SU-DHL-6 (cell line): ENCODE data around the gene FBLN2.

Experiments used
- H2AFZ ChIP-seq: fragments of 200-600 bp; sonication (generic); 2 replicates; pipeline ENCODE4 v1.6.1; 2014; ENCODE audit warnings: low read depth, mild to moderate bottlenecking, moderate library complexity, mixed read lengths, antibody characterized with exemption, low read length; ENCODE audit not compliant: severe bottlenecking
- H3F3A ChIP-seq: fragments of 200-600 bp; shearing (Covaris generic); 2 replicates; pipeline ENCODE4 v1.6.0; 2016; ENCODE audit warnings: antibody characterized with exemption, mild to moderate bottlenecking; ENCODE audit not compliant: insufficient read depth
- H3K27ac ChIP-seq: fragments of 200-600 bp; sonication (generic); 2 replicates; pipeline ENCODE4 v1.5.1; 2016; ENCODE audit warnings: low read depth, mild to moderate bottlenecking, low read length, moderate library complexity, mixed read lengths
- H3K27me3 ChIP-seq: fragments of 200-600 bp; sonication (generic), shearing (Covaris generic); 2 replicates; pipeline ENCODE4 v1.6.0; 2014; ENCODE audit warnings: mild to moderate bottlenecking, low read length
- H3K36me3 ChIP-seq: fragments of 200-600 bp; sonication (generic); 2 replicates; pipeline ENCODE4 v1.6.1; 2014; ENCODE audit warnings: mild to moderate bottlenecking, low read length, mixed read lengths
- H3K4me2 ChIP-seq: fragments of 300-600, 200-600 bp; shearing (Covaris generic), sonication (generic); 2 replicates; pipeline ENCODE4 v1.6.0; 2014; ENCODE audit warnings: low read length, low read depth, mild to moderate bottlenecking; ENCODE audit not compliant: poor library complexity, severe bottlenecking
- H3K4me3 ChIP-seq: fragments of 200-600 bp; sonication (generic); 2 replicates; pipeline ENCODE4 v1.5.1; 2014; ENCODE audit warnings: antibody characterized with exemption, low read length, mild to moderate bottlenecking, mixed read lengths; ENCODE audit not compliant: insufficient read depth, poor library complexity, severe bottlenecking
- H3K79me2 ChIP-seq: fragments of 200-600 bp; sonication (generic); 2 replicates; pipeline ENCODE4 v1.6.1; 2014; ENCODE audit warnings: mild to moderate bottlenecking, low read length, moderate library complexity; ENCODE audit not compliant: insufficient read depth
- H3K9ac ChIP-seq: fragments of 200-600 bp; sonication (generic); 2 replicates; pipeline ENCODE4 v1.7.0; 2014; ENCODE audit warnings: mild to moderate bottlenecking, low read length
- H3K9me2 ChIP-seq: fragments of 200-600 bp; sonication (generic); replicated peaks from 2 replicates; pipeline ENCODE4 v1.6.1; 2014; ENCODE audit warnings: low read length; ENCODE audit not compliant: insufficient read depth
- H3K9me3 ChIP-seq: fragments of 200-600 bp; sonication (generic); 2 replicates; pipeline ENCODE4 v1.6.1; 2014; ENCODE audit warnings: low read length, mixed read lengths; ENCODE audit not compliant: insufficient read depth
- H4K20me1 ChIP-seq: fragments of 200-600 bp; sonication (generic); 2 replicates; pipeline ENCODE4 v1.6.1; 2014; ENCODE audit warnings: low read depth, mild to moderate bottlenecking, antibody characterized with exemption, low read length, moderate library complexity, mixed read lengths
- EZH2phosphoT487 ChIP-seq: fragments of 200-600 bp; sonication (generic), shearing (Covaris generic); conservative IDR thresholded peaks from 2 replicates; pipeline ENCODE4 v1.6.1; 2018; ENCODE audit warnings: mild to moderate bottlenecking, antibody characterized with exemption, low read length, moderate library complexity, mixed read lengths
- TF ChIP-seq, protein P1 (sequence below): fragments of 200-600 bp; sonication (generic); IDR thresholded peaks from one replicate; pipeline ENCODE4 v1.5.1; 2017; ENCODE audit warnings: antibody characterized with exemption, mild to moderate bottlenecking, low read length, moderate library complexity; ENCODE audit not compliant: insufficient read depth, poor library complexity, severe bottlenecking

The FBLN2 gene

DNA sequence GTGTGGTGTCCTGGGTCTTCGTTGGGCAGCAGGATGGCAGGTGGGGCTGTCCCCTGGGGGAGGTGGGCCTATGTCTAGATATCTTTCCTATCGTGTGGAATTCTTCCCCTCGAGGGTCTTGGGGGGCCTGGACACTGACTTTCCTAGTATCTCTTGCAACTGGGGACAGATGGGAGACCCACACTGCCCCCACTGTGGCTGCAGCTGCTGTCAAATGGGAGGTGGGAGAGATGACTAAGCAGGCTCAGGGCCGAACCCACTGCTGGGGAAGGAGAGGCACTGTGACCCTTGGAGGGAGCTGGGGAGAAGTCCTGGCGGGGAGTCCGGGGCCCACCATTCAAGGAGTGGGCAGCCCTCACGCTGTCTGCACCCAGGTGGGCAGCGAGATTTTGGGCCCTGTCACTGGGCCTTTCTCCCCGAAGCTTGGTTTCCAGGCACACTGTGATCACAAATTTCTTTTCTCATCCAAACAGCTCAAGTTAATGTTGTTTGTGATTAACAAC is 2.9 kb upstream of the FBLN2 start:
- Histone ChIP-seq H3K4me3 (no peak overlapping the region), H4K20me1 (no peaks in the 10 kb centered on the region), H3K27ac (no peak overlapping the region), H3K4me2 (no peak overlapping the region), H3K27me3 (no peaks in the 10 kb centered on the region), H2AFZ (no peak overlapping the region), H3K9me2 (no peaks in the 10 kb centered on the region), H3F3A (no peaks in the 10 kb centered on the region), H3K9me3 (0 out of 2 replicates have a peak, but pooled peaks cover 4% of the 10 kb centered on the region), H3K36me3 (no peaks in the 10 kb centered on the region), H3K9ac (no peak overlapping the region), H3K79me2 (no peaks in the 10 kb centered on the region)
- TF ChIP-seq, protein P1, sequence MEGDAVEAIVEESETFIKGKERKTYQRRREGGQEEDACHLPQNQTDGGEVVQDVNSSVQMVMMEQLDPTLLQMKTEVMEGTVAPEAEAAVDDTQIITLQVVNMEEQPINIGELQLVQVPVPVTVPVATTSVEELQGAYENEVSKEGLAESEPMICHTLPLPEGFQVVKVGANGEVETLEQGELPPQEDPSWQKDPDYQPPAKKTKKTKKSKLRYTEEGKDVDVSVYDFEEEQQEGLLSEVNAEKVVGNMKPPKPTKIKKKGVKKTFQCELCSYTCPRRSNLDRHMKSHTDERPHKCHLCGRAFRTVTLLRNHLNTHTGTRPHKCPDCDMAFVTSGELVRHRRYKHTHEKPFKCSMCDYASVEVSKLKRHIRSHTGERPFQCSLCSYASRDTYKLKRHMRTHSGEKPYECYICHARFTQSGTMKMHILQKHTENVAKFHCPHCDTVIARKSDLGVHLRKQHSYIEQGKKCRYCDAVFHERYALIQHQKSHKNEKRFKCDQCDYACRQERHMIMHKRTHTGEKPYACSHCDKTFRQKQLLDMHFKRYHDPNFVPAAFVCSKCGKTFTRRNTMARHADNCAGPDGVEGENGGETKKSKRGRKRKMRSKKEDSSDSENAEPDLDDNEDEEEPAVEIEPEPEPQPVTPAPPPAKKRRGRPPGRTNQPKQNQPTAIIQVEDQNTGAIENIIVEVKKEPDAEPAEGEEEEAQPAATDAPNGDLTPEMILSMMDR, result no peak
- no peak for TF ChIP-seq EZH2phosphoT487

DNA sequence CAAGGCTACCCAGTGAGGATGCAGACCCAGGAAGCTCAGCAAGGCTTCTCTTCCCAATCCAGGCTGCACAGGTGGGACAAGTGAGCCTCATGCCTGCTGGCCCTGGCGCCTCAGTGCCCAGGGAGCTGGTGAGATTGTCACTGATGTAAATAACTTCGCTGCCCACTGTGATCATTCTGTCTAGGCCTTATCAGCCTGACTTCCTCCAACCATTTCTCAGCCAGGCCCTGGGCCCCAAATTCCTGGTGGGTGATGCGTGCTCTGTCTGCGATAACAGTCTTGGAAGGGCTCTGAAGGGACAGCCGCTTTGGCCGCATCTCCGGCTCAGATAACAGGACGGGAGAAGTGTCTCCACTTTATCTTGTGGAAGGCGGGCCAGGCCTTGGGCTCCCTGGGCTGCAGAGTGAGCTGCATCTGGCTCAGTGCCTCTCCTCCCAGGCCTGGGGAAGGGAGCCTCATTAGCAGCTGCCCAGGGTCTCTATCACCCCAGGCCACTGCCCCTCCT is 2.2 kb upstream of the FBLN2 start:
- TF ChIP-seq EZH2phosphoT487, result no peak
- TF ChIP-seq, protein P1, result no peak
- H3K9me2 ChIP-seq, result no peaks in the 10 kb centered on the region
- H3K36me3 ChIP-seq, result no peaks in the 10 kb centered on the region
- H3K27me3 ChIP-seq, result no peaks in the 10 kb centered on the region
- no peak overlapping the region for H3K4me3 ChIP-seq
- H3K9me3 ChIP-seq, result no peaks in the 10 kb centered on the region
- no peak overlapping the region for H2AFZ ChIP-seq
- no peaks in the 10 kb centered on the region for H3K79me2 ChIP-seq
- no peak overlapping the region for H3K9ac ChIP-seq
- H3F3A ChIP-seq, result no peaks in the 10 kb centered on the region
- H3K4me2 ChIP-seq, result no peak overlapping the region
- H3K27ac ChIP-seq, result no peak overlapping the region
- H4K20me1 ChIP-seq, result no peaks in the 10 kb centered on the region

DNA sequence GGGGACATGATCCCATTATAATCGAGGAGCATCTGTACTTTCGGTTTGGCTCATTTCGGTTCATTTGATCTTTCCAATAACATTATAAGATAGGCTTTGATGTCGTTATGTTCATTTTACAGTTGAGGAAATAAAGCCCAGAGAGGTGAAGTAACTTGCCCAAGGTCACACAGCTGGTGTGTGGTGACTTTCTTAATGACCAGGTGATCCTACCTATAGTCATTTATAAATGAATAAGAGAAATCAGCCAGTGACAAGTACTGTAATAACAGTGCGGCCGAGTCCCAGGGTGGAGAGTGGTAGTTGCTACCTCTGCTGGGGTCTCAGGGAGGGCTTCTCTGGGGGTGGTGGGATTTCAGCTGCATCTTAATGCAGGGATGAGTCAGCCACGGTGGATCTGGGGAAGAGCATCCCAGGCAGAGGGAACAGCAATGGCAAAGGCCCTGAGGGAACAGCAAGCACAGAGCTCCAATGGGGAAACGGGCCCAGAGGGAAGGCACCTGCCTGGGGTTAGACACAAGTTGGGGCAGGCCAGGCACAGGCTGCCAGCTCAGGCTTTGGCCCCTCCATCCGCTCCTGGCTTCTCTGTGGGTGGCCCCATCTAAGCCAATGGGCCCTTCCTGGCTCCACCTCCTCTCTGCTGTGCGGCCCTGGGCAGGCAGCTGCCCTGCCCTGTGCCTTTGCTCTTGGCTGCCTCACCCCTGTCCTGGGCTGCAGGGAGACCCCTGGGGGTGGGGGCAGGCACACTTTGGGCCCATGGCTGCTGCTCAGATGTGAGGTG is 1.1 kb upstream of the FBLN2 start:
- TF ChIP-seq, protein P1, result no peak
- TF ChIP-seq EZH2phosphoT487, result no peak
- Histone ChIP-seq H3K9me3 (no peaks in the 10 kb centered on the region), H3K9ac (no peak overlapping the region), H3K27ac (no peak overlapping the region), H3K27me3 (no peaks in the 10 kb centered on the region), H3K79me2 (no peaks in the 10 kb centered on the region), H2AFZ (no peak overlapping the region), H3K4me3 (no peak overlapping the region), H4K20me1 (no peaks in the 10 kb centered on the region), H3K4me2 (no peak overlapping the region), H3K36me3 (no peaks in the 10 kb centered on the region), H3F3A (no peaks in the 10 kb centered on the region), H3K9me2 (no peaks in the 10 kb centered on the region)
